H1 (cell line): Measurements from ENCODE around the gene TMEM131L. TPM values are rescaled to one million over a fixed set of nuclear protein-coding genes. Genes with fewer than 3 reads are reported as not detected.

ENCODE experiments used
- GTF2F1 ChIP-seq: IDR thresholded peaks from 2 replicates; pipeline ENCODE4 v1.6.1; 2012; ENCODE audit warnings: low read depth, low read length, improper control_type of control experiment, borderline replicate concordance
- PHF8 ChIP-seq: fragments of 200-600 bp; sonication (generic); conservative IDR thresholded peaks from 2 replicates; pipeline ENCODE4 v1.7.1; 2012; ENCODE audit warnings: low read depth, mild to moderate bottlenecking, inconsistent platforms, low read length, moderate library complexity
- RAD21 ChIP-seq, 2 experiments: IDR thresholded peaks in 1 of 2; conservative IDR thresholded peaks in 1 of 2; 2 replicates each; pipeline ENCODE4 v1.6.1; 2011; ENCODE audit warnings: low read depth in 2 of 2, low read length in 2 of 2, improper control_type of control experiment in 1 of 2, inconsistent platforms in 1 of 2, mild to moderate bottlenecking in 1 of 2, moderate library complexity in 1 of 2
- RNF2 ChIP-seq: fragments of 200-900, 300-1000 bp; sonication (generic); IDR thresholded peaks from 2 replicates; pipeline ENCODE4 v1.7.1; 2016; ENCODE audit warnings: borderline replicate concordance, low read depth, mild to moderate bottlenecking, antibody characterized with exemption, low read length; ENCODE audit not compliant: poor library complexity, severe bottlenecking; ENCODE audit errors: missing control alignments
- TBP ChIP-seq: IDR thresholded peaks from 2 replicates; pipeline ENCODE4 v1.6.1; 2011; ENCODE audit warnings: low read depth, low read length, improper control_type of control experiment
- polyA plus RNA-seq, 7 experiments: library from polyadenylated mRNA; depleted of rRNA in 3 of 7; stranded (reverse) in 5 of 7; unstranded in 2 of 7; fragments of >200 nt in 5 of 7; fragments of 200-250 nt in 2 of 7; gene quantifications; 1 replicate in 5 of 7; 2 replicates in 1 of 7; 4 replicates in 1 of 7; pipeline versions ENCODE4 v1.2.1 to v1.2.3, GENCODE V29; 2011 to 2013; ENCODE audit warnings: missing spikeins in 2 of 7, mixed read lengths in 2 of 7
- total RNA-seq: library from RNA; stranded (reverse); fragmentation: NEBNext Ultra II Directional; extraction: Animal tissue kit (Norgen Biotek cat#: 25700); gene quantifications from 2 replicates; pipeline ENCODE4 v1.2.1, GENCODE V29; 2021
- TF ChIP-seq, protein P1 (sequence below): IDR thresholded peaks from 2 replicates; pipeline ENCODE4 v1.6.1; 2012; ENCODE audit warnings: low read length, inconsistent platforms

The TMEM131L gene
- total and polyA plus RNA-seq, 2 of the 8 experiments (the other 6 are each of a cell fraction or from before 2014, with no cell fraction given) = 14.3 to 26.1 TPM

DNA sequence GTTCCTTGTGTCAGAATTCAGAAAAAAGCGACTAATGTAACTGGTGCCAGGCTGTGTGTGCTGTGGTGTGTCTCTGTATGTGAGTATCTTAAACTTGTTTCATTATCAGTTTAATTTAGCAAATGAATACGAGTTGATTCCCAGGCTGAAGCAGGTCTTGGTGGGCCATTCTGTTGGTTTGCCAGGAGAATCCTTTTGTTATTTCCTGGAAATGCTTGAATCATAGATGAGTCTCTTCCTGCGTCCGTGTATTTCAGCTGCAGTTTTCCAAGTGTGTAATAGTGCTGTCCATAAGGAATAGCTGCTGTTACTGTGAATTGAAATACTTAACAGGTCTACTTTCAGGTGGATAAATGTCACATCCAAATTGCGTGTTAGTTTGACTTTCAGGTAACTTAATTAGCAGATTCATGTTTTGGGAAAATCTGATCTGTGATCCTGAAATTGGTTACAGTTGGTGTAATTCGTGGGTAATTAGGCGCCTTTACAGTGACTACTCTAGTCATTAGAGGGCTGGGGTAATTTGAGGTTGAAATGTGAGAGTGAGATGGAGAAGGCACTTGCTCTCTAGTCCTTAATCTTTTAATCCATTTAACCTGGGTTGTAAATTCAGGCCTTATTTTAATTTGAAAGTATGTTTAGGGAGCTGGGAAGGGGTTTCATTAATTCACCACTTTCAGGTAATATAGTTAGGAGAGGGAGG, 23.8 kb downstream of the TMEM131L start (continued):
- TF ChIP-seq, protein P1, sequence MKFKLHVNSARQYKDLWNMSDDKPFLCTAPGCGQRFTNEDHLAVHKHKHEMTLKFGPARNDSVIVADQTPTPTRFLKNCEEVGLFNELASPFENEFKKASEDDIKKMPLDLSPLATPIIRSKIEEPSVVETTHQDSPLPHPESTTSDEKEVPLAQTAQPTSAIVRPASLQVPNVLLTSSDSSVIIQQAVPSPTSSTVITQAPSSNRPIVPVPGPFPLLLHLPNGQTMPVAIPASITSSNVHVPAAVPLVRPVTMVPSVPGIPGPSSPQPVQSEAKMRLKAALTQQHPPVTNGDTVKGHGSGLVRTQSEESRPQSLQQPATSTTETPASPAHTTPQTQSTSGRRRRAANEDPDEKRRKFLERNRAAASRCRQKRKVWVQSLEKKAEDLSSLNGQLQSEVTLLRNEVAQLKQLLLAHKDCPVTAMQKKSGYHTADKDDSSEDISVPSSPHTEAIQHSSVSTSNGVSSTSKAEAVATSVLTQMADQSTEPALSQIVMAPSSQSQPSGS = no peak
- TF ChIP-seq PHF8 (no peak), RNF2 (no peak), RAD21 (IDR thresholded peaks at IDR 0.05 in 1 of 2, conservative IDR thresholded peaks at IDR 0.05 in 1 of 2; ENCODE audit: low read depth in 2 of 2, low read length in 2 of 2) (no peak), GTF2F1 (no peak), TBP (no peak)
